CD4-positive, alpha-beta memory T cell (primary cell): ENCODE measurements around the gene AKAIN1. TPM values are rescaled to one million over a fixed set of nuclear protein-coding genes. Genes with fewer than 3 reads are reported as not detected.

Source experiments
- CTCF ChIA-PET: fragments of 350-600 bp; sonication (Branson Sonifier 250); formaldehyde crosslinking; loops from one replicate; lab custom pipeline; 2021; ENCODE audit warnings: inconsistent platforms; ENCODE audit not compliant: partially characterized antibody; lab: Charles Lee
- POLR2A ChIA-PET: fragments of 350-600 bp; sonication (Branson Sonifier 250); formaldehyde crosslinking; loops from one replicate; lab custom pipeline; 2021; ENCODE audit not compliant: partially characterized antibody; lab: Charles Lee
- DNase-seq, 5 donors: peaks; one replicate each; pipeline versions ENCODE4 v3.0.0 to v3.0.0-alpha.2; 2020 to 2022; ENCODE audit warnings: mixed read lengths in 1 of 5
- H3K27ac ChIP-seq: one replicate; pipeline ENCODE4 v1.7.0; 2013; ENCODE audit warnings: low read depth, low read length
- H3K27me3 ChIP-seq: 2 replicates; pipeline ENCODE4 v1.7.0; 2013; ENCODE audit warnings: mild to moderate bottlenecking, low read length, moderate library complexity; ENCODE audit not compliant: insufficient read depth
- H3K36me3 ChIP-seq: 2 replicates; pipeline ENCODE4 v1.7.0; 2013; ENCODE audit warnings: mild to moderate bottlenecking, low read length, moderate library complexity; ENCODE audit not compliant: insufficient read depth
- H3K4me1 ChIP-seq: 2 replicates; pipeline ENCODE4 v1.7.0; 2013; ENCODE audit warnings: mild to moderate bottlenecking, low read length, moderate library complexity; ENCODE audit not compliant: insufficient read depth
- H3K4me3 ChIP-seq, 2 donors: one replicate each; pipeline ENCODE4 v1.7.0; 2013; ENCODE audit warnings: low read length in 2 of 2, mild to moderate bottlenecking in 1 of 2
- H3K9me3 ChIP-seq, 2 donors: one replicate each; pipeline ENCODE4 v1.7.0; 2013; ENCODE audit warnings: low read length in 2 of 2, control low read depth in 1 of 2; ENCODE audit not compliant: control insufficient read depth in 1 of 2
- H3K27ac Mint-ChIP-seq, 7 donors: one replicate each; pipeline ENCODE4 v1.8.0; 2020 to 2021; ENCODE audit warnings: mixed read lengths in 7 of 7, mild to moderate bottlenecking in 6 of 7, inconsistent platforms in 3 of 7, moderate library complexity in 3 of 7
- H3K27me3 Mint-ChIP-seq, 2 donors: one replicate each; pipeline ENCODE4 v1.8.0; 2020 to 2021; ENCODE audit warnings: mixed read lengths in 2 of 2
- H3K36me3 Mint-ChIP-seq, 2 donors: one replicate each; pipeline ENCODE4 v1.8.0; 2020 to 2021; ENCODE audit warnings: mixed read lengths in 2 of 2, inconsistent platforms in 1 of 2, mild to moderate bottlenecking in 1 of 2
- H3K4me1 Mint-ChIP-seq, 4 donors: one replicate each; pipeline ENCODE4 v1.8.0; 2020 to 2021; ENCODE audit warnings: mixed read lengths in 4 of 4, mild to moderate bottlenecking in 1 of 4
- H3K4me3 Mint-ChIP-seq, 8 donors: one replicate each; pipeline ENCODE4 v1.8.0; 2020 to 2021; ENCODE audit warnings: mixed read lengths in 8 of 8, mild to moderate bottlenecking in 7 of 8, moderate library complexity in 6 of 8, inconsistent platforms in 3 of 8
- H3K9me3 Mint-ChIP-seq, 8 donors: one replicate each; pipeline ENCODE4 v1.8.0; 2020 to 2021; ENCODE audit warnings: mixed read lengths in 8 of 8, mild to moderate bottlenecking in 5 of 8, inconsistent platforms in 3 of 8, moderate library complexity in 1 of 8
- intact Hi-C: fragments of 100-400 bp; cut with micrococcal nuclease; formaldehyde crosslinking; loops from one replicate; pipeline ENCODE4 v1.15.1; 2023
- polyA plus RNA-seq, 2 donors: library from polyadenylated mRNA; unstranded; fragments of 300-500 nt; fragmentation: Illumina TruSeq; gene quantifications; one replicate each; pipeline ENCODE4 v1.2.3, GENCODE V29; 2021
- total RNA-seq, 2 experiments: library from RNA; stranded (reverse); gene quantifications; one replicate each; pipeline ENCODE4 v1.2.3, GENCODE V29; 2021

The AKAIN1 gene
- total and polyA plus RNA-seq, 4 experiments from 2014 or later, result not detected

GRCh38 chr18:5150894-5151293 lies 46.2 kb downstream of the AKAIN1 start:
- Histone ChIP-seq H3K27me3 (no peaks in the 10 kb centered on the region), H3K36me3 (no peaks in the 10 kb centered on the region), H3K4me1 (no peaks in the 10 kb centered on the region), H3K9me3 (no peaks in the 10 kb centered on the region), H3K27ac (no peak overlapping the region), H3K4me3 (no peak overlapping the region)
- ChIA-PET POLR2A (no interaction called here), CTCF (no interaction called here)
- no peak overlapping the region for H3K4me3 Mint-ChIP-seq
- H3K27me3 Mint-ChIP-seq, result peaks cover 2 to 8% of the 10 kb centered on the region in 2 donors
- no peaks in the 10 kb centered on the region for H3K4me1 Mint-ChIP-seq
- no peak for DNase-seq
- no peak overlapping the region for H3K27ac Mint-ChIP-seq
- intact Hi-C loops, result no loop called here
- peaks cover 0 to 3% (median 0%) of the 10 kb centered on the region in 8 donors for H3K9me3 Mint-ChIP-seq
- H3K36me3 Mint-ChIP-seq, result no peaks in the 10 kb centered on the region

- ChIA-PET CTCF (no interaction called here), POLR2A (no interaction called here)
- H3K4me1 Mint-ChIP-seq, result no peaks in the 10 kb centered on the region
- peaks cover 0 to 3% (median 0%) of the 10 kb centered on the region in 8 donors for H3K9me3 Mint-ChIP-seq
- H3K4me3 Mint-ChIP-seq, result no peak overlapping the region
- peaks cover 3 to 5% of the 10 kb centered on the region in 2 donors for H3K27me3 Mint-ChIP-seq
- H3K36me3 ChIP-seq, result no peaks in the 10 kb centered on the region
- H3K4me3 ChIP-seq, result no peak overlapping the region
- DNase-seq, result no peak
- intact Hi-C loops, result no loop called here
- no peak overlapping the region for H3K27ac ChIP-seq
- no peaks in the 10 kb centered on the region for H3K9me3 ChIP-seq
- no peaks in the 10 kb centered on the region for H3K36me3 Mint-ChIP-seq
- no peak overlapping the region for H3K27ac Mint-ChIP-seq
- H3K4me1 ChIP-seq, result no peaks in the 10 kb centered on the region
- H3K27me3 ChIP-seq, result no peaks in the 10 kb centered on the region
Observed at GRCh38 chr18:5146093-5146492, 51.0 kb downstream of the AKAIN1 start.

- CTCF ChIA-PET, result no interaction called here
- intact Hi-C loops, result no loop called here
- H3K36me3 Mint-ChIP-seq, result no peaks in the 10 kb centered on the region
- no peak for DNase-seq
- Histone ChIP-seq H3K27me3 (no peaks in the 10 kb centered on the region), H3K4me1 (no peaks in the 10 kb centered on the region), H3K27ac (no peak overlapping the region), H3K4me3 (no peak overlapping the region), H3K36me3 (no peaks in the 10 kb centered on the region), H3K9me3 (no peaks in the 10 kb centered on the region)
- POLR2A ChIA-PET, result no interaction called here
- no peaks in the 10 kb centered on the region for H3K4me1 Mint-ChIP-seq
- peaks cover 1 to 2% of the 10 kb centered on the region in 2 donors for H3K27me3 Mint-ChIP-seq
- H3K9me3 Mint-ChIP-seq, result peaks cover 0 to 3% (median 0%) of the 10 kb centered on the region in 8 donors
- H3K4me3 Mint-ChIP-seq, result no peak overlapping the region
- no peak overlapping the region for H3K27ac Mint-ChIP-seq
Observed at GRCh38 chr18:5145168-5145825, 51.8 kb downstream of the AKAIN1 start.

- H3K9me3 ChIP-seq, result no peaks in the 10 kb centered on the region
- Mint-ChIP-seq H3K27ac (no peak overlapping the region), H3K36me3 (no peaks in the 10 kb centered on the region), H3K4me1 (no peaks in the 10 kb centered on the region), H3K4me3 (no peak overlapping the region), H3K9me3 (peaks cover 0 to 3% (median 0%) of the 10 kb centered on the region in 8 donors), H3K27me3 (peaks cover 1 to 2% of the 10 kb centered on the region in 2 donors)
- ChIA-PET CTCF (no interaction called here), POLR2A (no interaction called here)
- H3K36me3 ChIP-seq, result no peaks in the 10 kb centered on the region
- no peak overlapping the region for H3K4me3 ChIP-seq
- no peaks in the 10 kb centered on the region for H3K4me1 ChIP-seq
- no peaks in the 10 kb centered on the region for H3K27me3 ChIP-seq
- no peak overlapping the region for H3K27ac ChIP-seq
- DNase-seq, result no peak
- intact Hi-C loops, result no loop called here
Observed at GRCh38 chr18:5144629-5145028, 52.4 kb downstream of the AKAIN1 start.

GRCh38 chr18:5142859-5143258 lies 54.2 kb downstream of the AKAIN1 start:
- no peaks in the 10 kb centered on the region for H3K9me3 ChIP-seq
- H3K4me3 ChIP-seq, result no peak overlapping the region
- ChIA-PET POLR2A (no interaction called here), CTCF (no interaction called here)
- intact Hi-C loops, result no loop called here
- H3K36me3 ChIP-seq, result no peaks in the 10 kb centered on the region
- no peak overlapping the region for H3K27ac ChIP-seq
- Mint-ChIP-seq H3K27ac (no peak overlapping the region), H3K4me3 (no peak overlapping the region), H3K9me3 (peaks cover 0 to 3% (median 0%) of the 10 kb centered on the region in 8 donors), H3K27me3 (peaks cover 1 to 2% of the 10 kb centered on the region in 2 donors), H3K4me1 (no peaks in the 10 kb centered on the region), H3K36me3 (no peaks in the 10 kb centered on the region)
- no peaks in the 10 kb centered on the region for H3K4me1 ChIP-seq
- no peak for DNase-seq
- H3K27me3 ChIP-seq, result no peaks in the 10 kb centered on the region

- intact Hi-C loops, result no loop called here
- Histone ChIP-seq H3K36me3 (no peaks in the 10 kb centered on the region), H3K9me3 (no peaks in the 10 kb centered on the region), H3K4me1 (no peaks in the 10 kb centered on the region), H3K4me3 (no peak overlapping the region), H3K27ac (no peak overlapping the region), H3K27me3 (no peaks in the 10 kb centered on the region)
- Mint-ChIP-seq H3K27me3 (peaks cover 0 to 1% of the 10 kb centered on the region in 2 donors), H3K4me3 (no peak overlapping the region), H3K4me1 (no peaks in the 10 kb centered on the region), H3K27ac (no peak overlapping the region), H3K36me3 (no peaks in the 10 kb centered on the region), H3K9me3 (no peaks in the 10 kb centered on the region)
- POLR2A ChIA-PET, result no interaction called here
- CTCF ChIA-PET, result no interaction called here
- no peak for DNase-seq
Observed at GRCh38 chr18:5142131-5142530, 54.9 kb downstream of the AKAIN1 start.

- DNase-seq, result no peak
- intact Hi-C loops, result no loop called here
- Mint-ChIP-seq H3K27ac (no peak overlapping the region), H3K27me3 (peaks cover 0 to 1% of the 10 kb centered on the region in 2 donors), H3K9me3 (no peaks in the 10 kb centered on the region), H3K36me3 (no peaks in the 10 kb centered on the region), H3K4me3 (no peak overlapping the region), H3K4me1 (no peaks in the 10 kb centered on the region)
- Histone ChIP-seq H3K9me3 (no peaks in the 10 kb centered on the region), H3K27ac (no peak overlapping the region), H3K27me3 (no peaks in the 10 kb centered on the region), H3K4me1 (no peaks in the 10 kb centered on the region), H3K36me3 (no peaks in the 10 kb centered on the region), H3K4me3 (no peak overlapping the region)
- POLR2A ChIA-PET, result no interaction called here
- CTCF ChIA-PET, result no interaction called here
Observed at GRCh38 chr18:5137261-5137660, 59.8 kb downstream of the AKAIN1 start.
